K562 (cell line): ENCODE measurements around the gene RALGAPB. TPM values are rescaled to one million over a fixed set of nuclear protein-coding genes. Genes with fewer than 3 reads are reported as not detected.

ENCODE experiments used
- ATAC-seq: fragments of 200-7000 bp; cut with Tn5 transposase; 3 replicates; pipeline ENCODE4 v1.9.1; 2020; ENCODE audit warnings: moderate library complexity
- BruUV-seq: library from RNA; stranded (reverse); fragments of 400-500 nt; replicated peaks from 2 replicates; lab custom pipeline; 2021; lab: Mats Ljungman, UMichigan
- CTCF ChIA-PET: fragments of 300-600 bp; formaldehyde crosslinking; extraction: SDS; loops from one replicate; lab custom pipeline; 2021; ENCODE audit warnings: low intra/inter-chr PET ratio; lab: Yijun Ruan, JAX
- POLR2A ChIA-PET: fragments of 300-600, 350-650 bp; sonication (Branson Sonifier 250); formaldehyde crosslinking; extraction: SDS; loops from one replicate; lab custom pipeline; 2021; ENCODE audit warnings: antibody characterized with exemption, inconsistent platforms; lab: Yijun Ruan, JAX
- DNase-seq, 4 experiments: peaks; one replicate each; pipeline versions ENCODE4 v3.0.0 to v3.0.0-alpha.2; 2011 to 2018; ENCODE audit warnings: low spot score in 3 of 4, mixed read lengths in 3 of 4; ENCODE audit errors: extremely low read depth in 1 of 4
- FAIRE-seq: peaks from 2 replicates; lab custom pipeline; 2011; peaks lifted over from hg19 to GRCh38; lab: Jason Lieb, UNC
- H2AFZ ChIP-seq: 2 replicates; pipeline ENCODE4 v1.6.0; 2011; ENCODE audit warnings: low read depth, low read length, control low read depth, inconsistent platforms
- H3K27ac ChIP-seq: fragments of 200-600 bp; 3 replicates; pipeline ENCODE4 v1.8.0; 2011; ENCODE audit warnings: low read depth, mild to moderate bottlenecking, control low read depth, inconsistent platforms, low read length, moderate library complexity, mixed read lengths; ENCODE audit errors: extremely low read depth
- H3K27me3 ChIP-seq, 2 experiments: fragments of 300-600 bp in 1 of 2; 2 replicates in 1 of 2; 3 replicates in 1 of 2; pipeline versions ENCODE4 v1.6.0 to v1.8.0; 2011; ENCODE audit warnings: inconsistent platforms in 2 of 2, low read length in 2 of 2, mild to moderate bottlenecking in 1 of 2, mixed read lengths in 1 of 2, moderate library complexity in 1 of 2; ENCODE audit not compliant: control insufficient read depth in 2 of 2, insufficient read depth in 2 of 2
- H3K36me3 ChIP-seq: fragments of 300-600 bp; 3 replicates; pipeline ENCODE4 v1.8.0; 2011; ENCODE audit warnings: mild to moderate bottlenecking, low read length, inconsistent platforms; ENCODE audit not compliant: control insufficient read depth, insufficient read depth
- H3K4me1 ChIP-seq, 2 experiments: fragments of 200-600 bp in 1 of 2; replicated peaks in 1 of 2; 2 replicates in 1 of 2; 3 replicates in 1 of 2; pipeline versions ENCODE4 v1.5.1 to v1.8.0; 2011; ENCODE audit warnings: inconsistent platforms in 2 of 2, low read length in 2 of 2, mild to moderate bottlenecking in 1 of 2, mixed read lengths in 1 of 2, moderate library complexity in 1 of 2; ENCODE audit not compliant: control insufficient read depth in 2 of 2, insufficient read depth in 2 of 2
- H3K4me2 ChIP-seq: 2 replicates; pipeline ENCODE4 v1.6.1; 2011; ENCODE audit warnings: low read length, control low read depth, inconsistent platforms, mixed read lengths; ENCODE audit not compliant: insufficient read depth
- H3K4me3 ChIP-seq: fragments of 200-600 bp; sonication (generic), shearing (Covaris generic); 2 replicates; pipeline ENCODE4 v1.5.1; 2016; ENCODE audit warnings: control low read depth, inconsistent platforms
- H3K79me2 ChIP-seq: fragments of 200-600 bp; 3 replicates; pipeline ENCODE4 v1.8.0; 2011; ENCODE audit warnings: low read length, inconsistent platforms; ENCODE audit not compliant: control insufficient read depth, insufficient read depth
- H3K9ac ChIP-seq, 2 experiments: 2 replicates each; pipeline versions ENCODE4 v1.6.0 to v1.6.1; 2011; ENCODE audit warnings: low read depth in 2 of 2, low read length in 2 of 2, control low read depth in 1 of 2, inconsistent platforms in 1 of 2, mild to moderate bottlenecking in 1 of 2, mixed read lengths in 1 of 2; ENCODE audit not compliant: insufficient read depth in 1 of 2
- H3K9me1 ChIP-seq: one replicate; pipeline ENCODE4 v1.6.0; 2011; ENCODE audit warnings: inconsistent platforms, mild to moderate bottlenecking, low read length, moderate library complexity; ENCODE audit not compliant: control insufficient read depth, insufficient read depth
- H3K9me3 ChIP-seq: replicated peaks from 2 replicates; pipeline ENCODE4 v1.5.1; 2011; ENCODE audit warnings: low read depth, low read length, inconsistent platforms; ENCODE audit not compliant: control insufficient read depth, insufficient read depth
- H4K20me1 ChIP-seq: replicated peaks from 2 replicates; pipeline ENCODE4 v1.6.1; 2011; ENCODE audit warnings: low read length, inconsistent platforms, mixed read lengths; ENCODE audit not compliant: control insufficient read depth, insufficient read depth
- BDP1 ChIP-seq: IDR thresholded peaks from 3 replicates; pipeline ENCODE4 v1.6.1; 2011; ENCODE audit not compliant: insufficient read length, insufficient read depth
- BHLHE40 ChIP-seq: IDR thresholded peaks from 2 replicates; pipeline ENCODE4 v1.6.1; 2011; ENCODE audit warnings: low read length, improper control_type of control experiment
- EP300 ChIP-seq: IDR thresholded peaks from 2 replicates; pipeline ENCODE4 v1.6.1; 2012; ENCODE audit warnings: low read length, improper control_type of control experiment
- ETV5 ChIP-seq: sonication (generic); formaldehyde crosslinking; IDR thresholded peaks from 2 replicates; pipeline ENCODE4 v1.4.0; 2020; ENCODE audit warnings: low read depth, mild to moderate bottlenecking, missing genetic modification reagents
- FOXM1 ChIP-seq, 2 experiments: fragments of 450-650 bp in 1 of 2; sonication (generic) in 1 of 2; formaldehyde crosslinking in 1 of 2; IDR thresholded peaks; 2 replicates each; pipeline versions ENCODE4 v1.6.1 to v1.9.0; 2017 to 2022; ENCODE audit warnings: low read depth in 2 of 2, mild to moderate bottlenecking in 2 of 2, missing genetic modification reagents in 1 of 2, moderate library complexity in 1 of 2
- GABPB2 ChIP-seq: fragments of 250-450 bp; sonication (Bioruptor Pico); conservative IDR thresholded peaks from 2 replicates; pipeline ENCODE4 v1.5.1; 2021; ENCODE audit warnings: mild to moderate bottlenecking
- HDAC1 ChIP-seq, 2 experiments: fragments of 450-650 bp; IDR thresholded peaks; 2 replicates each; pipeline ENCODE4 v1.6.1; 2016 to 2017; ENCODE audit warnings: inconsistent platforms in 1 of 2, mild to moderate bottlenecking in 1 of 2, moderate library complexity in 1 of 2
- MCM5 ChIP-seq: fragments of 450-650 bp; IDR thresholded peaks from 2 replicates; pipeline ENCODE4 v1.6.1; 2016; ENCODE audit warnings: low read depth
- MED1 ChIP-seq: sonication (generic); formaldehyde crosslinking; IDR thresholded peaks from 2 replicates; pipeline ENCODE4 v1.8.1; 2023; ENCODE audit warnings: missing genetic modification reagents, borderline replicate concordance
- NR2C1 ChIP-seq, 2 experiments: fragments of 450-650 bp; IDR thresholded peaks; 2 replicates each; pipeline ENCODE4 v1.6.1; 2017; ENCODE audit warnings: mild to moderate bottlenecking in 2 of 2, antibody characterized with exemption in 1 of 2, inconsistent platforms in 1 of 2, missing compliant biosample characterization in 1 of 2, missing genetic modification characterization in 1 of 2
- NRF1 ChIP-seq, 2 experiments: fragments of 450-650 bp; IDR thresholded peaks in 1 of 2; conservative IDR thresholded peaks in 1 of 2; 2 replicates each; pipeline ENCODE4 v1.6.1; 2014; ENCODE audit warnings: mild to moderate bottlenecking in 2 of 2
- SREBF1 ChIP-seq: fragments of 150-350 bp; IDR thresholded peaks from 2 replicates; pipeline ENCODE4 v1.6.1; 2014; ENCODE audit warnings: antibody characterized with exemption, low read depth, low read length, borderline replicate concordance
- STAG1 ChIP-seq: sonication (generic); formaldehyde crosslinking; IDR thresholded peaks from 2 replicates; pipeline ENCODE4 v1.5.0; 2020; ENCODE audit warnings: missing genetic modification reagents, borderline replicate concordance
- THAP12 ChIP-seq: fragments of 250-450 bp; sonication (Bioruptor Pico); IDR thresholded peaks from 2 replicates; pipeline ENCODE4 v1.9.0; 2021; ENCODE audit warnings: mild to moderate bottlenecking, inconsistent platforms
- ZBTB1 ChIP-seq: sonication (generic); formaldehyde crosslinking; IDR thresholded peaks from 2 replicates; pipeline ENCODE4 v1.8.1; 2023; ENCODE audit warnings: missing genetic modification reagents, low read depth, mild to moderate bottlenecking, borderline replicate concordance
- ZBTB26 ChIP-seq: fragments of 450-650 bp; formaldehyde crosslinking; IDR thresholded peaks from 2 replicates; pipeline ENCODE4 v1.4.0; 2022; ENCODE audit warnings: missing genetic modification characterization
- ZC3H4 ChIP-seq: sonication (generic); formaldehyde crosslinking; IDR thresholded peaks from 2 replicates; pipeline ENCODE4 v1.9.0; 2021; ENCODE audit warnings: missing genetic modification reagents, borderline replicate concordance
- WGBS: fragments of 100-300 bp; shearing (Covaris generic); methylation state at CpG from one replicate; pipeline ENCODE4 v1.1.6; 2016; ENCODE audit warnings: low coverage, mixed read lengths; ENCODE audit not compliant: insufficient coverage; ENCODE audit errors: missing lambda C conversion rate; 5-methylcytosine and 5-hydroxymethylcytosine counted together
- in situ Hi-C: fragments of 300-500 bp; cut with MboI; formaldehyde crosslinking; loops from 4 replicates; pipeline ENCODE4 v1.15.0; 2018; ENCODE audit warnings: inconsistent platforms, mixed read lengths
- intact Hi-C: fragments of 100-400 bp; cut with micrococcal nuclease; formaldehyde crosslinking; loops from 2 replicates; pipeline ENCODE4 v1.14.2; 2022
- polyA plus RNA-seq, 8 experiments: library from polyadenylated mRNA; depleted of rRNA in 4 of 8; stranded (reverse) in 5 of 8; unstranded in 3 of 8; fragments of >200 nt; fragmentation: Nextera tagmentation in 2 of 8; fragmentation: Illumina TruSeq in 1 of 8; extraction: Ambion mirVana in 2 of 8; extraction: Trizol in 1 of 8; gene quantifications; 2 replicates each; pipeline versions ENCODE4 v1.2.1 to v1.2.3, GENCODE V29; 2011 to 2014; ENCODE audit warnings: inconsistent platforms in 1 of 8, missing spikeins in 1 of 8
- total RNA-seq, 7 experiments: library from RNA; depleted of rRNA in 6 of 7; stranded (reverse); fragments of >200 nt in 6 of 7; fragmentation: Illumina TruSeq in 2 of 7; extraction: Trizol in 2 of 7; gene quantifications; 2 replicates each; pipeline versions ENCODE4 v1.2.1 to v1.2.3, GENCODE V29; 2011 to 2021; ENCODE audit warnings: low replicate concordance in 1 of 7

The RALGAPB gene
- total and polyA plus RNA-seq, 9 of the 15 experiments (the other 6 are each of a cell fraction or from before 2014, with no cell fraction given) = 4.3 to 25.6 (median 13.6) TPM

GRCh38 chr20:38434301-38434741, 38.3 kb upstream of the RALGAPB start:
- Histone ChIP-seq H3K4me1 (peaks cover 20 to 28% of the 10 kb centered on the region in 2 experiments; a peak in 4 of 5 replicates), H3K9me1 (peaks cover 11% of the 10 kb centered on the region), H3K27ac (peak overlapping the region; percentile 94), H2AFZ (no peak overlapping the region), H3K9me3 (no peaks in the 10 kb centered on the region), H3K79me2 (peaks cover 58% of the 10 kb centered on the region), H3K4me2 (peak overlapping the region; percentile 97), H3K27me3 (no peaks in the 10 kb centered on the region), H3K36me3 (peaks cover 56% of the 10 kb centered on the region), H3K4me3 (peak overlapping the region; percentile 95), H4K20me1 (peaks cover 46% of the 10 kb centered on the region), H3K9ac (peak overlapping the region; percentile 98 to 99)
- CTCF ChIA-PET = interaction anchor here (1.4 to 2.6 kb wide), 2 partner anchors 12 to 38 kb away, joined by 3 to 72 read pairs; no protein-coding TSS in a partner anchor
- POLR2A ChIA-PET = interaction anchor here (0.7 to 5.6 kb wide), 10 partner anchors 9 to 361 kb away, joined by 3 to 130 read pairs (median 4); partner anchors contain the start of gene RALGAPB
- 0% methylated on average over 16 of the region's 16 CpGs for WGBS
- in situ Hi-C loops = no loop called here
- peak; percentile 32 for FAIRE-seq
- intact Hi-C loops = no loop called here
- DNase-seq = peak in 3 of 4 experiments; percentile 51 to 57 (median 52)
- ATAC-seq = peak; percentile 66
- no TSS peak for BruUV-seq
- no peak for TF ChIP-seq SREBF1
- TF ChIP-seq EP300 = no peak
- 0 out of 4 replicates have a peak, but pooled peaks of 1 of the 2 experiments have one; percentile 26 for TF ChIP-seq NRF1 (conservative IDR thresholded peaks at IDR 0.05 in 1 of 2, IDR thresholded peaks at IDR 0.05 in 1 of 2)
- TF ChIP-seq BDP1 = no peak
- TF ChIP-seq ZC3H4 (CRISPR knock-in tag) = 0 out of 2 replicates have a peak, but pooled peaks have one; percentile 19
- 0 out of 2 replicates have a peak, but pooled peaks have one; percentile 10 for TF ChIP-seq ZBTB1 (CRISPR knock-in tag)
- TF ChIP-seq MED1 (CRISPR knock-in tag) = 0 out of 2 replicates have a peak, but pooled peaks have one; percentile 77
- no peak for TF ChIP-seq FOXM1 (IDR thresholded peaks at IDR 0.05; ENCODE audit: low read depth)
- 0 out of 2 replicates have a peak, but pooled peaks have one; percentile 21 for TF ChIP-seq FOXM1 (CRISPR knock-in tag; IDR thresholded peaks at IDR 0.05; ENCODE audit: low read depth)
- TF ChIP-seq GABPB2 (CRISPR knock-in tag) = no peak
- TF ChIP-seq NR2C1 (IDR thresholded peaks at IDR 0.05) = no peak
- TF ChIP-seq NR2C1 (tag; IDR thresholded peaks at IDR 0.05) = no peak
- peak; percentile 30; the same call in 1 of the 2 replicates for TF ChIP-seq STAG1 (CRISPR knock-in tag)
- TF ChIP-seq HDAC1 (IDR thresholded peaks at IDR 0.05) = peak in 1 of 2 experiments; percentile 10; a peak in 1 of 4 replicates
- TF ChIP-seq ETV5 = no peak
- TF ChIP-seq ZBTB26 (CRISPR knock-in tag) = no peak
- no peak for TF ChIP-seq THAP12 (CRISPR knock-in tag)
- no peak for TF ChIP-seq MCM5
- TF ChIP-seq BHLHE40 = 0 out of 2 replicates have a peak, but pooled peaks have one; percentile 17
